SKM-1 treated with dmso at 0.1 percent for 144 hours (cell line): ENCODE measurements around the gene TCF3.
A peak's percentile ranks its signal among the peaks of the same experiment; 100 is the strongest.
"Not testable (repeated sequence)": the region's sequence is repeated elsewhere in the genome, so short reads cannot be mapped to it uniquely, and the experiment has no call there.

Experiments used
- DNase-seq: peaks from one replicate; lab custom pipeline; 2025; ENCODE audit not compliant: unreplicated experiment; lab: John Stamatoyannopoulos, UW

TCF3 gene

DNA sequence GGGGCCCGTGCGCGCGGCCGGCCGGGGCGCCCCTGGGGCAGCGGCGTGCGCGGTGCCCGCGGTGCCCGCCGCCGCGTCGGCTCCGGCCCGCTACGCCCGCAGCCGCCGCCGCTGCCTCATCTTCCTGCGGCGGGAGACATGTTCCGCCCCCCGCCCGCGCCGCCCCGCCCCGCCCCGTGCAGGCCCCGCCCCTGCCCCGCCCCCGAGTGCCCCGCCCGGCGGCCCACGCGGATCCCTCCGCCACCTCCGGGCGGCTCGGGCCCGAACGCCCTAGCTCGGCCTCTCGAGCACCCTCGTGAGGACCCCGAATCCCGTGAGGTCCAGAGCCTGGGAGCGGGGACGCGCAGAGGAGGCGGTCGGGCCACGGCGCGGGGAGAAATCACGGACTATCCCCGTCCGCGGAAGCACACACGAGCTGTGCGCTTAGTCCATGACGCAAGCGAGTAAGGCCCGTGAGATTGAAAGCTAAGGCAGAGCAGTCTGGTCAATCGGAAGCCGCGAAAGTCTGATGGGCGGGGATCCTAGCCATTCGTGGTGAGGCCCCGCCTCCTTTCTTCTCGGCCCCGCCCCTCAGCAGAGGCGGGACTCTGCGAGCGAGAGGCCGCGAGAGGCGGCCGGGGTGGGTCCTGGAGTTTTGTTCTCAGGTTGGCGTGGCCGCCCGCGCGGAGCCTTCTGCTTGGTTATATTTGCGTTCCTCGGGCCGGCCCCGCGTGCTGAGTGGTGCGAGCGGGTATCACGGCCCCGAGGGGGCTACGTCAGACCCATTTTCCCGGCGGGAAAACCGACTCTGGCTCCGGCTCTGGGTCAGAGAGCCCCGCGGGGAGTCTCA lies at the start of gene TCF3:
TSS of gene TCF3 (minus strand) at position 145 of the 829 bp plus-strand sequence. CDS start 2,367 bp downstream, outside the sequence.
- DNase-seq: peak; percentile 94

DNA sequence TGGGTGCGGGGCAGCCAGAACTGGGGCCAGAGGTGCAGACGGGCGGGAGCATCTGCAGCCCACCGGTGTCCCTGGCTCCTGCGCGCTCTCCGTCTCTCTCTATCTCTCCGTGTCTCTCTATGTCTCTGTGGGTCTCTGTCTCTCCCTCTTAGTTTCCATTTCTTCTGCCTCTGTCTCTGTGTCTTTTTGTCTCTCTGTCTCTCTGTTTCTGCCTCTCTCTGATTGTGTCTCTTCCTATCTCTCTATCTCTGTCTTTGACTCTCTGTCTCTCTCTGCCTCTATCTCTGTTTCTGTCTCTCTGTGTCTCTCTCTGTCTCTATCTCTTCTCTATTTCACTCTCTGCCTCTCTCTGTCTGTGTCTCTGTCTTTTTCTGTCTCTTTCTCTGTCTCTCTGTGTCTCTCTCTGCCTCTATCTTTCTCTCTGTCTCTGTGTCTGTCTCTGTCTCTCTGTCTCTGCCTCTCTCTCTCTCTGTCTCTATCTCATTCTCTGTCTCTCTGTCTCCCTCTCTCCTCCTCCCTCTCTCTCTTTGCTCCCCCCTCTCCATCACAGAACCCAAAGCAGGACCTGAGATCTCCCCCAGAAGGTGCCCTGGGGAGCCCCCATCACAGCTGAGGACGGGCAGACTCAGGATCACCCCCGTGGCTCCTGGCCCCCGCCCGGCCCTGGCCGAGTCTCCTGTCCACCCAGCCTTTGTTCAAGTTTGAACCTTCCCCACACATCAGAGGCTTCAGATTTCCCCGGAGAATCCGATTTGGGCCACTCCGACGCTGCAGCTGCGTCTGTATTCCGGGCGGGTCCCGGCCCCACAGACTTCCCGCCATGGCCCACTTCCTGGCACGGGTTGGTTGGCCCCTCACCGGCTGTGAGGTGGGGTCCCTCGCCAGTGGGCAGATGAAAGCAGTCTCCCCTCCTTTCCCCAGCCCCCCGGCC lies 48.6 kb upstream of the TCF3 start:
- DNase-seq: no peak

DNA sequence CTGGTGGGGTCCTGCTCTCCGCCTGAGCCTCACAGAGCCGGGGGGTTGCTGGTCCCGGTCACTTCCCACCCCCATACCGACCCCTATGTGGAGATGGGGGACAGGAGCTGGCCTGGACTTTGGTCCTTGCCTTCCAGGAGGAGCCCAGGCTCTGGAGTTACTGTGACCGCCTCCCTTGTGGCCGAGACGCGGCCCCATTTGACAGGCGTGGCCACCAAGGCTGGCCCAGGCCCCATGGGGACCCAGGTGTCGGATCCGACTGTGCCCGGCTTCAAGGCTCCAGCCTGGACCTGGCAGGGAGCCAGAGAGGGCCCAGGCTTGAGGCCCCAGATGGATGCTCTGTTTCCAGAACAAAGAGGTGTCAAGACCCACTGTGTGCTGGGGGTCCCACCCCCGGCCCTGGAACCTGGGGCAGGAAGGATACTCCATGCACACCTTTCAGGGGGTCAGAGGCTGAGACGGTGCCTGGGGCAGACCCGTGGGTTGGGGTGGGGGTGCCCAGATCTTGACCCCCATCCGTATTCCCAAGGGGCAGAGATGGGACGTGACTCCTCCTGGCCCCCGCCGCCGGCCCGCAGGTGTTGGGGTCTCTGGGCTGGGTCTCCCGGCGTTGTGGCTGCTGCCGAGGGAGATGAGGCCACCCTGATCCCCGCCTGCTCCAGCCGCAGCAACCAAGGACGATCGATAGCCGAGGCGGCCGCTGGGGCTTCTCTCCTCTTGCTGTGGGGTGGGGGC lies 47.8 kb upstream of the TCF3 start:
- DNase-seq: no peak

DNA sequence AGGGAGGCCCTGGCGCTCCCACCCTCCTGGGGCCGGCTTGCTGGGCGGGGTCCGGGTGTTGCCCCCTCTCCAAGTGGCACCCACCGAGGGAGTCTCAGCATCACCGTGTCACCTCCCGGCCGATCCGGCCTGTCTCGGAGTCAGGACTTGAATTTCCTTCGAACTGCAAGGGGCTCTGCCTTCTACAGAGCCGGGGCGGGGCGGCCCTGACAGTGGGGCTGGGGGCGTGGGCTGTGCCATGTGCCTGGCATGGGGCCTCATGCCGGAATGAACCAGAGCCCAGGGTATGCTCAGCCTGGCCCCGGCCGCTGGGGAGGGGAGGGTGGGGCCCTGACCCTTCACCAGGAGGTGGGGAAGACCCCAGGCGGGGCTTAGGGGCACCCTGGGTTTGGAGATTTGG lies 47.0 kb upstream of the TCF3 start:
- DNase-seq: no peak

GRCh38 chr19:1698636-1699035 lies 46.2 kb upstream of the TCF3 start:
- DNase-seq: no peak

DNA sequence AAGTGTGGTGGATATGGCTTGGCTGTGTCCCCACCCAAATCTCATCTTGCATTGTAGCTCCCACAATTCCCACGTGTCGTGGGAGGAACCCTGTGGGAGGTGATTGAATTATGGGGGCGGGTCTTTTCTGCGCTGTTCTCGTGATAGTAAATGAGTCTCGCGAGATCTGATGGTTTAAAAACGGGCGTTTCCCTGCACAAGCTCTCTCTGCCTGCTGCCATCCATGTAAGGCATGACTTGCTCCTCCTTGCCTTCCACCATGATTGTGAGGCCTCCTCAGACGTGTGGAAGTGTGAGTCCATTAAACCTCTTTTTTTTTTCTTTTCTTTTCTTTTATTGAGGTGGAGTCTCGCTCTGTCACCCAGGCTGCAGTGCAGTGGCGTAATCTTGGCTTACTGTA lies 43.1 kb upstream of the TCF3 start:
- not testable (repeated sequence) for DNase-seq

DNA sequence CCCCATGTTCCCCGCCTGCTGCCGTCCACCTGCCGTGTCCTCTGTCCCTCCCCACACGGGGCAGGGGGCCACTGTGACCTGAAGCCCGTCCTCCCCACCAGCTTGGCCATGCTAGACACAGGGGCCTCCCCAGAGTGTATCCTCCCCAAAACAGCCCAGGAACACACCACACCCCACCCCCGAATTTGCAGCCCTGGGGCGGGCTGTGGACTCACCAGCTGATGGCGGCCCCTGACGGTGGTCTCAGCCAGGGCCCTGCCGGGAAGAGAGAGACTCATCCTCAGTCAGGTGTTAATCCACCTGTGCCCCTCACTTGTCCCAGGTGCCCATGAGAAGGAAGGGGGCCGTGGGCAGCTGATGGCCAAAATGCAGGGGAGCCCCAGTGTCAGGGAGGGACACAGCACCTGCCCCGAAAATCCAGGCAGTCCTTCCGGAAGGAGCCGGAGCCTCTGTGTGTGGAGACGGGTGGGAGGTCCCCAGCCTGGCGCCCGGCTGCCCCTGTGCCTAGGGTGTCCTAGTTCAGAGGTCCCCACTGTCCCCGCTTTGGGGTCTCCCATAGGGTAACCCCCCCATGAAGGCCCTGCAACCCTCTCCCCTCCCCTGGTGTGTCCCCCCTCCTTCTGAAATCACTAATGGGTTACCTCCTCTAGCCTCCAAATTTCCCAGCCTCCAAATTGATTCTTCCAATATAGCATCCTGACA lies 39.3 kb upstream of the TCF3 start:
- DNase-seq: no peak

GRCh38 chr19:1690699-1691307 lies 38.4 kb upstream of the TCF3 start:
- no peak for DNase-seq

GRCh38 chr19:1685785-1686184 lies 33.4 kb upstream of the TCF3 start:
- DNase-seq: not testable (repeated sequence)

DNA sequence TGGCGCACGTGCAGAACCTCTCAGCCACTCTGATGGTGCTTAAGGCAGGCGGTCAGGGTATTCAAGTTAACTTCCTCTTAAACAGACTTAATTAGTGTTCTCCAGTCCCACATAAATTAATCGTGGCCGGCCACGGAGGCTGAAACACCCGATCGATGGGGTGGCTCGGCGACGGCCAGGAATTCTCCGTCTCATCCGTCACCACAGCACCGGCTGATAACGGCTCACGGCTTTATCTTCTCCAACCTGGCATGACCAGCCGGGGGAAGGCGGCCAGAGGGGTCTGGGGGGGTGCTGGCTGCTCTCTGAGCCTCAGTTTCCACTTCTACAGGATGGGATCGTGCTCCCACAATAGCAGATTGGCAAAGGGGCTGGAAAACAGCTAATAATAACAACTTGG lies 32.6 kb upstream of the TCF3 start:
- DNase-seq: no peak

DNA sequence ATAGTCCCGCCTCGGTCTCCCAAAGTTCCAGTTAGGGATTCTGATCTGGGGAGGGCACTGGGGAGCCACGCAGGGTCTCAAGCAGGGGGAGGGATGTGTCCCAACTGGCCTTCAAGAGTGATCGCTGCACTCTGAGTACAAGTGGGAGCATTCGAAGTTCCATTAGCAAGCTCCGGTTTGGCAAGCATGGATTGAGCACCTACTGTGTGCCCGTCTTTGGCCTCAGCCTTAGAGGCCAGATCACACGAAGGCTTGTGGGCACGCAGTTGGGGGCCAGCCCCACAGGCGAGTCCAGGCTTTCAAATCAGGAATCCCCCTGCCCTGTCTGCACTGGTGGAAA lies 32.1 kb upstream of the TCF3 start:
- no peak for DNase-seq

- no peak for DNase-seq
Measured at GRCh38 chr19:1683869-1684572, 31.6 kb upstream of the TCF3 start.

GRCh38 chr19:1680976-1681375 lies 28.6 kb upstream of the TCF3 start:
- DNase-seq: no peak

- DNase-seq: no peak
Measured at GRCh38 chr19:1678073-1678472, 25.7 kb upstream of the TCF3 start.

DNA sequence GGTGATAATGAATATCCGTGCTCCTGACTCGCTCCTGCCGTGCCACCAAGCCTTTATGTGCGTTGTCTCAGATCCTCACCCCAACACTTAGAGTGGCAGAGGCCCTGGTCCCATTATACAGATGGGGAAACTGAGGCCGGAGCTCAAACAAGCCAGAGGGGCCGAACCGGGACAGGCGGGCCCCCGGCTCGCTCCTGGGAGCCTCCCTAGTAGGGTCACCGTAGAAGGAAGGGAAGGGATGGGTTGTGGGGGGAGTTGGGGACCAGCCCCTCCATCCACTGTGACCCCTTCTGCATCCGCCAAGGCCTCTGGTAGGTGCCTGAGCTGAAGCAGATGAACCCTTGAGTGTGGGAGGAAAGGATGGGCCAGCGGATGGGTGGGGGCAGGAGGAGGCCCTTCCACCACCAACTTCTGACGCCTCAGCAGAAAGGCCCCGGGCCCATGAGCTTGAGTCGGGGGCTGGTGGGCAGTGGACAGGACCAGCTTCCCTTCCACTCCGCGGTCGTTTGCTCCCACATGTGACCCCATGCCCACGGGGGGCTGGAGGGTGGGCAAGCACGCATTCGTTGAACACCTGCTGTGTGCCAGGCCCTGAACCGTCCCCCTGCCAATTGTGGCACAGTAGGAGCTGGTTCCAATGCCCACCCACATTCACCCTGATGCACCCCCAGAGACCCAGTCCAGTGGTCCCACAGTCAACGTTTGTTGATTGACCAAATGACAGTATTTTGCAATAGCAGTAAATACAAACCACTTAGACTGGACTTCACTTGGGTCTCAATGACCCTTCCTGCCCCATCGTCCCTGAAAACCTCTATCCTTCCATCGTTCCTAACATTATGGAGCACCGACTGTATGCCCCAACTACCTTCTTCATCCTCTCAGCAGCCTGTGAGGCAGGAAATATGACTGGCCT lies 24.2 kb upstream of the TCF3 start:
- no peak for DNase-seq

DNA sequence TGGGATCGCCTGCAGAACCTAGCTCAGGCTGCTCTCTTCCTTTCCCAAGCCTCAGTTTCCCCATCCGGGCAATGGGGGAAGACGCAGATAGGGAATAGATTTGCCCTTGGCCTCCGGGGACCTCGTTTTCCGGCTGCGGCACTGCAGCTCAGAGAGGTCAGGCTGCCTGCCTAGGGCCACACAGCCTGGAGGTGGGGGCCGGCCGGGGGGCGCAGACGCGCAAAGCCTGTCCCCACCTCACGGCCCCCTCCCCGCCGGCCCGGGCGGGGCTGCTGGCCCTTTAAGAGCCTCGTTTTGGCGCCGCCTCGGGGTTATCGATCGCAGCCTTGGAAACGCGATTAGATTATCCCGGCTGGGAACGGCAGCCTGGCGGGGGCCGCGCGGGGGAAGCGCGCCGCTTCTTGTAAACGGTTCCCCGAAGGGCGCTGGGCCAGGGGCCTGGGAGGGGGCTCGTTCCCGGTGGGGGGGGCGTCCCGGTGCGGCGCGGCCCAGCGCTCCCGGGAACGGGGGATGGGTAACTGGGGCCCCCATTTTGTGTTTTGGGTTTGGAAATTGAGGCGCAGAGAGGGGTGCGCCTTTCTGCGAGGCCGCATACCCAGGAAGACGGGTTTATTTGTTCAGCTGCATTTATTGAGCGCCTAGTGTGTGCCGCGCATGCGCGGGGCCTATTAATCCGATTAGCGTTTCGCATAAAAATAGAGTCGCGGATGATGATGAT lies 23.4 kb upstream of the TCF3 start:
- DNase-seq: no peak

DNA sequence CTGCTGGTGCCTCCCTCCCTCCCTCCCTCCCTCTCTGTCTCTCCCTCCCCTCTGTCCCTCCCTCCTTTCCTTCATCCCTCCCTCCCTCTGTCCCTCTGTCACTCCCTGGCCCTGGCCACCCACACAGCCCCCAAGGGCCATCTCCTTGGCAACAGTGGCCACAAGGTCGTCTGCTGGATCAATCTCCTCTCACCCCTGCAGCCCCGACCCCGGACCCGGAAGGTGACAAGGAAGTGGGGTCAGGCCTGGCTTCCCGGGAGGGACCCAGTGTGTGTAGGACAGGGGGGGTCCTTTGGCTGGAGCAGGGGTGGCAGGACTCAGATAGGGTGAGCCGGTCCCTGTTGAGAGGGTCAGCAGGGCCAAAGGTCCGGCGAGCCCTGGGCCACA lies 21.9 kb upstream of the TCF3 start:
- DNase-seq: no peak

DNA sequence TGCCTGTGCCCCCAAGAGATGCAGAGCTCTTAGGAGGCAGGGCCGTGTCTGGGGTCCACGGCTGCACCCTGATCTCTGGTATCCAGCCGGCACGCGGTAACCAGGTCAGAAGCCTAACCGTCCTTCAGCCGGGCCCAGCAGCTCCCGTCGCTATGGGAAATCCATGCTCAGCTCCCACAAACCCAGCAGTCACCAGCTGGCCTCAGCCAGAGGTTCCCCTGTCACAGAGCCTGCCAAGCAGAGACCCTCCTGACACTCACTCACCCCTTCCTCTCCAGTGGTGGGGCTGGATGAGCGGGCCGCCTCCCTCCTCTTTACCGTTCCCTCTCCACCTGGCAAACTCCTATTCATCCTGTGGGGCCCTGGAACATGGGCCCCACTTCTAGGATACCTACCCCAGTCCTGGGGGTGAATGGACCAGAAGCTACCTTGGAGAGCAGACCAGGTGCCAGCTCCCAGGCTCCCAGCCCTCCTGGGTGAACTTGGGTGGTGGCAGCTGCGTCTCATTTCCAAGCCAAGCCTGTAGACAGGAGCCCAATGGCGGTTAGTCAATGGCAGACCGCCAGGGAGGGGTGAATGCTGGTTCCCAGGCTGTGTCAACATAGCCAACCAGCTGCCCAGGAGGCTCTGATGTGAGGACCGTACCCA lies 21.4 kb upstream of the TCF3 start:
- DNase-seq: no peak
